WTC11 (cell line): ENCODE measurements around the gene OPCML. TPM values are rescaled to one million over a fixed set of nuclear protein-coding genes. Genes with fewer than 3 reads are reported as not detected.

Source experiments
- ATAC-seq: fragments of 200-7000 bp; cut with Tn5 transposase; 2 replicates; pipeline ENCODE4 v1.10.0; 2021; ENCODE audit warnings: mild to moderate bottlenecking, moderate library complexity
- CTCF ChIA-PET: fragments of 300-600 bp; sonication (Branson Sonifier 250); formaldehyde crosslinking; loops from one replicate; lab custom pipeline; 2021; ENCODE audit warnings: antibody characterized with exemption; lab: Charles Lee
- POLR2A ChIA-PET: fragments of 350-600 bp; sonication (Branson Sonifier 250); formaldehyde crosslinking; loops from one replicate; lab custom pipeline; 2021; ENCODE audit warnings: antibody characterized with exemption; lab: Charles Lee
- DNase-seq: peaks from one replicate; pipeline ENCODE4 v3.0.0; 2021; ENCODE audit warnings: low spot score
- H3K27ac Mint-ChIP-seq: 2 replicates; pipeline ENCODE4 v1.8.0; 2021; ENCODE audit warnings: mixed read lengths
- H3K27me3 Mint-ChIP-seq: 2 replicates; pipeline ENCODE4 v1.8.0; 2021; ENCODE audit warnings: low read depth, mild to moderate bottlenecking, moderate library complexity, mixed read lengths
- H3K36me3 Mint-ChIP-seq: 2 replicates; pipeline ENCODE4 v1.8.0; 2021; ENCODE audit warnings: mixed read lengths
- H3K4me1 Mint-ChIP-seq: 2 replicates; pipeline ENCODE4 v1.8.0; 2022; ENCODE audit warnings: mixed read lengths
- H3K4me3 Mint-ChIP-seq: 2 replicates; pipeline ENCODE4 v1.8.0; 2021; ENCODE audit warnings: mild to moderate bottlenecking, moderate library complexity, mixed read lengths
- H3K9me3 Mint-ChIP-seq: 2 replicates; pipeline ENCODE4 v1.8.0; 2021; ENCODE audit warnings: mixed read lengths
- AFF4 ChIP-seq: sonication (generic); formaldehyde crosslinking; IDR thresholded peaks from 2 replicates; pipeline ENCODE4 v1.8.1; 2023; ENCODE audit warnings: mild to moderate bottlenecking, missing genetic modification reagents, borderline replicate concordance
- CREB1 ChIP-seq: sonication (generic); formaldehyde crosslinking; IDR thresholded peaks from 2 replicates; pipeline ENCODE4 v1.8.0; 2023; ENCODE audit warnings: mild to moderate bottlenecking, missing genetic modification reagents
- FOXP4 ChIP-seq: sonication (generic); formaldehyde crosslinking; IDR thresholded peaks from 2 replicates; pipeline ENCODE4 v1.8.0; 2022; ENCODE audit warnings: mild to moderate bottlenecking, missing genetic modification reagents
- GABPB1 ChIP-seq: sonication (generic); formaldehyde crosslinking; IDR thresholded peaks from 2 replicates; pipeline ENCODE4 v1.8.1; 2023; ENCODE audit warnings: mild to moderate bottlenecking, missing genetic modification reagents
- GRHL2 ChIP-seq: fragments of 250-450 bp; sonication (Bioruptor Pico); IDR thresholded peaks from 2 replicates; pipeline ENCODE4 v1.8.0; 2022; ENCODE audit warnings: mild to moderate bottlenecking, moderate library complexity; ENCODE audit not compliant: insufficient replicate concordance, severe bottlenecking
- HMGA2 ChIP-seq: fragments of 250-450 bp; sonication (Bioruptor Pico); IDR thresholded peaks from 2 replicates; pipeline ENCODE4 v1.4.0; 2021; ENCODE audit warnings: mild to moderate bottlenecking, moderate library complexity
- JAZF1 ChIP-seq: fragments of 250-450 bp; sonication (Bioruptor Pico); IDR thresholded peaks from 2 replicates; pipeline ENCODE4 v1.9.0; 2021; ENCODE audit warnings: moderate library complexity, mild to moderate bottlenecking, inconsistent platforms
- NFATC4 ChIP-seq: fragments of 250-450 bp; sonication (Bioruptor Pico); IDR thresholded peaks from 2 replicates; pipeline ENCODE4 v1.9.0; 2021; ENCODE audit warnings: mild to moderate bottlenecking
- NR1H2 ChIP-seq: sonication (generic); formaldehyde crosslinking; IDR thresholded peaks from 2 replicates; pipeline ENCODE4 v1.9.0; 2021; ENCODE audit warnings: mild to moderate bottlenecking, moderate library complexity, missing genetic modification reagents
- SOX15 ChIP-seq: fragments of 250-450 bp; sonication (Bioruptor Pico); IDR thresholded peaks from 2 replicates; pipeline ENCODE4 v1.9.0; 2021; ENCODE audit warnings: mild to moderate bottlenecking
- ZBTB43 ChIP-seq: sonication (generic); formaldehyde crosslinking; IDR thresholded peaks from 2 replicates; pipeline ENCODE4 v1.8.1; 2023; ENCODE audit warnings: mild to moderate bottlenecking, missing genetic modification reagents
- ZNF317 ChIP-seq: sonication (generic); formaldehyde crosslinking; IDR thresholded peaks from 2 replicates; pipeline ENCODE4 v1.8.1; 2023; ENCODE audit warnings: low read depth, mild to moderate bottlenecking, moderate library complexity, missing genetic modification reagents, borderline replicate concordance
- total RNA-seq: library from RNA; stranded (reverse); gene quantifications from 3 replicates; pipeline ENCODE4 v1.2.3, GENCODE V29; 2021
- TF ChIP-seq, protein P1 (sequence below): sonication (generic); formaldehyde crosslinking; IDR thresholded peaks from 2 replicates; pipeline ENCODE4 v1.8.1; 2023; ENCODE audit warnings: mild to moderate bottlenecking, missing genetic modification reagents, moderate library complexity
- TF ChIP-seq, protein P2 (sequence below): fragments of 250-450 bp; sonication (Bioruptor Pico); IDR thresholded peaks from 2 replicates; pipeline ENCODE4 v1.9.0; 2021; ENCODE audit warnings: mild to moderate bottlenecking, borderline replicate concordance

OPCML gene
- total RNA-seq, 1 experiment from 2014 or later: 1.5 TPM

GRCh38 chr11:133360860-133361688, 171.2 kb downstream of the OPCML start:
- no peaks in the 10 kb centered on the region for H3K4me1 Mint-ChIP-seq
- CTCF ChIA-PET: no interaction called here
- H3K9me3 Mint-ChIP-seq: no peaks in the 10 kb centered on the region
- POLR2A ChIA-PET: no interaction called here
- H3K36me3 Mint-ChIP-seq: no peaks in the 10 kb centered on the region
- ATAC-seq: no peak
- TF ChIP-seq, protein P1, sequence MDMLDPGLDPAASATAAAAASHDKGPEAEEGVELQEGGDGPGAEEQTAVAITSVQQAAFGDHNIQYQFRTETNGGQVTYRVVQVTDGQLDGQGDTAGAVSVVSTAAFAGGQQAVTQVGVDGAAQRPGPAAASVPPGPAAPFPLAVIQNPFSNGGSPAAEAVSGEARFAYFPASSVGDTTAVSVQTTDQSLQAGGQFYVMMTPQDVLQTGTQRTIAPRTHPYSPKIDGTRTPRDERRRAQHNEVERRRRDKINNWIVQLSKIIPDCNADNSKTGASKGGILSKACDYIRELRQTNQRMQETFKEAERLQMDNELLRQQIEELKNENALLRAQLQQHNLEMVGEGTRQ: no peak
- TF ChIP-seq CREB1 (CRISPR knock-in tag): no peak
- no peak for TF ChIP-seq ZBTB43
- no peak for TF ChIP-seq NFATC4
- no peaks in the 10 kb centered on the region; the same call in 1 of the 2 replicates for H3K27me3 Mint-ChIP-seq
- no peak overlapping the region for H3K27ac Mint-ChIP-seq
- no peak for DNase-seq
- no peak overlapping the region for H3K4me3 Mint-ChIP-seq

DNA sequence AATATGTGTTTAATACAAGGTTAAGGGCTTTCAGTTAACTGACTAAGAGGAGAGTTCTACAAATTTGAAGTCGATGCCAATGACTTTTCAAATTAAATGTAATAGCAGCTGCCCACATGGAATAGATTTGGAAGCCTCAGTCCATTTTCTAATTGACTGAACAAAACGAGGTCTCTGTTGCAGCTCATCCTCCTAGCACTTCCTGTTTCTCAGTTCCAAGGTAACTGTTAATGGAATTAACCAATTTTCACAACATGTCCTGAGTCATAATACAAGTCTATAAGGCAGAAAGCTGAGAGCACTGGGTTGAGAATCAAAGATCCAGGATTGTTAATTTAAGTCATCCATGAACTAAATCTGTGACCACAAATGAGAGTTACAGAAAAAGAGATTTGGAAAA, 177.2 kb downstream of the OPCML start:
- peaks cover 4% of the 10 kb centered on the region for H3K36me3 Mint-ChIP-seq
- H3K27me3 Mint-ChIP-seq: no peaks in the 10 kb centered on the region; the same call in 1 of the 2 replicates
- no peak overlapping the region for H3K27ac Mint-ChIP-seq
- ATAC-seq (no peak), DNase-seq (no peak)
- no peak overlapping the region for H3K4me3 Mint-ChIP-seq
- peaks cover 6% of the 10 kb centered on the region for H3K9me3 Mint-ChIP-seq
- ChIA-PET POLR2A (no interaction called here), CTCF (interaction anchor here (1.0 kb wide), 1 partner anchor 277 kb away, joined by 3 read pairs; no protein-coding TSS in a partner anchor)
- no peaks in the 10 kb centered on the region for H3K4me1 Mint-ChIP-seq
- TF ChIP-seq ZNF317 (no peak), JAZF1 (CRISPR knock-in tag) (no peak), SOX15 (CRISPR knock-in tag) (no peak), AFF4 (no peak), FOXP4 (no peak), HMGA2 (CRISPR knock-in tag) (no peak), GABPB1 (CRISPR knock-in tag) (no peak), NR1H2 (CRISPR knock-in tag) (no peak), GRHL2 (CRISPR knock-in tag) (no peak)
- TF ChIP-seq, protein P2, sequence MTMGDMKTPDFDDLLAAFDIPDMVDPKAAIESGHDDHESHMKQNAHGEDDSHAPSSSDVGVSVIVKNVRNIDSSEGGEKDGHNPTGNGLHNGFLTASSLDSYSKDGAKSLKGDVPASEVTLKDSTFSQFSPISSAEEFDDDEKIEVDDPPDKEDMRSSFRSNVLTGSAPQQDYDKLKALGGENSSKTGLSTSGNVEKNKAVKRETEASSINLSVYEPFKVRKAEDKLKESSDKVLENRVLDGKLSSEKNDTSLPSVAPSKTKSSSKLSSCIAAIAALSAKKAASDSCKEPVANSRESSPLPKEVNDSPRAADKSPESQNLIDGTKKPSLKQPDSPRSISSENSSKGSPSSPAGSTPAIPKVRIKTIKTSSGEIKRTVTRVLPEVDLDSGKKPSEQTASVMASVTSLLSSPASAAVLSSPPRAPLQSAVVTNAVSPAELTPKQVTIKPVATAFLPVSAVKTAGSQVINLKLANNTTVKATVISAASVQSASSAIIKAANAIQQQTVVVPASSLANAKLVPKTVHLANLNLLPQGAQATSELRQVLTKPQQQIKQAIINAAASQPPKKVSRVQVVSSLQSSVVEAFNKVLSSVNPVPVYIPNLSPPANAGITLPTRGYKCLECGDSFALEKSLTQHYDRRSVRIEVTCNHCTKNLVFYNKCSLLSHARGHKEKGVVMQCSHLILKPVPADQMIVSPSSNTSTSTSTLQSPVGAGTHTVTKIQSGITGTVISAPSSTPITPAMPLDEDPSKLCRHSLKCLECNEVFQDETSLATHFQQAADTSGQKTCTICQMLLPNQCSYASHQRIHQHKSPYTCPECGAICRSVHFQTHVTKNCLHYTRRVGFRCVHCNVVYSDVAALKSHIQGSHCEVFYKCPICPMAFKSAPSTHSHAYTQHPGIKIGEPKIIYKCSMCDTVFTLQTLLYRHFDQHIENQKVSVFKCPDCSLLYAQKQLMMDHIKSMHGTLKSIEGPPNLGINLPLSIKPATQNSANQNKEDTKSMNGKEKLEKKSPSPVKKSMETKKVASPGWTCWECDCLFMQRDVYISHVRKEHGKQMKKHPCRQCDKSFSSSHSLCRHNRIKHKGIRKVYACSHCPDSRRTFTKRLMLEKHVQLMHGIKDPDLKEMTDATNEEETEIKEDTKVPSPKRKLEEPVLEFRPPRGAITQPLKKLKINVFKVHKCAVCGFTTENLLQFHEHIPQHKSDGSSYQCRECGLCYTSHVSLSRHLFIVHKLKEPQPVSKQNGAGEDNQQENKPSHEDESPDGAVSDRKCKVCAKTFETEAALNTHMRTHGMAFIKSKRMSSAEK (CRISPR knock-in tag): no peak
